ENCODE data around the gene HAPLN3. TPM values are rescaled to one million over a fixed set of nuclear protein-coding genes. Genes with fewer than 3 reads are reported as not detected.

Gene HAPLN3
- polyA plus RNA-seq, 1 of the 3 experiments (the other 2 are of a cell fraction) = 9.7 TPM

GRCh38 chr15:88876573-88876972, 18.8 kb downstream of the HAPLN3 start:
- Histone ChIP-seq H3K27ac (ENCODE audit: low read depth in 2 of 2, low read length in 1 of 2) (no peak overlapping the region), H3K9me3 (no peaks in the 10 kb centered on the region), H3F3A (replicated peaks; ENCODE audit: insufficient read depth) (no peaks in the 10 kb centered on the region), H2AFZ (ENCODE audit: low read depth) (no peak overlapping the region), H3K4me2 (no peak overlapping the region), H3K36me3 (replicated peaks in 1 of 2; ENCODE audit: control insufficient read depth in 1 of 2, insufficient read depth in 2 of 2, low read length in 1 of 2) (no peaks in the 10 kb centered on the region), H3K9ac (no peak overlapping the region), H3K27me3 (ENCODE audit: insufficient read depth) (peaks cover 14% of the 10 kb centered on the region; the same call in 1 of the 2 replicates), H3K4me1 (ENCODE audit: control insufficient read depth in 1 of 2, insufficient read depth in 2 of 2, low read depth in 1 of 2, low read length in 1 of 2) (no peaks in the 10 kb centered on the region), H4K20me1 (ENCODE audit: insufficient read depth) (no peaks in the 10 kb centered on the region), H3K4me3 (ENCODE audit: low read depth in 2 of 2, low read length in 1 of 2) (no peak overlapping the region), H3K79me2 (ENCODE audit: insufficient read depth) (no peaks in the 10 kb centered on the region), H3K9me2 (no peaks in the 10 kb centered on the region)
- DNase-seq = no peak
- POLR2A ChIA-PET = no interaction called here
- WGBS (ENCODE audit: low lambda C conversion rate) = 74% methylated on average over 10 of the region's 10 CpGs
- no peak for TF ChIP-seq TAF1 (IDR thresholded peaks at IDR 0.05; ENCODE audit: borderline replicate concordance, low read depth, low read length)
- TF ChIP-seq, protein P1, sequence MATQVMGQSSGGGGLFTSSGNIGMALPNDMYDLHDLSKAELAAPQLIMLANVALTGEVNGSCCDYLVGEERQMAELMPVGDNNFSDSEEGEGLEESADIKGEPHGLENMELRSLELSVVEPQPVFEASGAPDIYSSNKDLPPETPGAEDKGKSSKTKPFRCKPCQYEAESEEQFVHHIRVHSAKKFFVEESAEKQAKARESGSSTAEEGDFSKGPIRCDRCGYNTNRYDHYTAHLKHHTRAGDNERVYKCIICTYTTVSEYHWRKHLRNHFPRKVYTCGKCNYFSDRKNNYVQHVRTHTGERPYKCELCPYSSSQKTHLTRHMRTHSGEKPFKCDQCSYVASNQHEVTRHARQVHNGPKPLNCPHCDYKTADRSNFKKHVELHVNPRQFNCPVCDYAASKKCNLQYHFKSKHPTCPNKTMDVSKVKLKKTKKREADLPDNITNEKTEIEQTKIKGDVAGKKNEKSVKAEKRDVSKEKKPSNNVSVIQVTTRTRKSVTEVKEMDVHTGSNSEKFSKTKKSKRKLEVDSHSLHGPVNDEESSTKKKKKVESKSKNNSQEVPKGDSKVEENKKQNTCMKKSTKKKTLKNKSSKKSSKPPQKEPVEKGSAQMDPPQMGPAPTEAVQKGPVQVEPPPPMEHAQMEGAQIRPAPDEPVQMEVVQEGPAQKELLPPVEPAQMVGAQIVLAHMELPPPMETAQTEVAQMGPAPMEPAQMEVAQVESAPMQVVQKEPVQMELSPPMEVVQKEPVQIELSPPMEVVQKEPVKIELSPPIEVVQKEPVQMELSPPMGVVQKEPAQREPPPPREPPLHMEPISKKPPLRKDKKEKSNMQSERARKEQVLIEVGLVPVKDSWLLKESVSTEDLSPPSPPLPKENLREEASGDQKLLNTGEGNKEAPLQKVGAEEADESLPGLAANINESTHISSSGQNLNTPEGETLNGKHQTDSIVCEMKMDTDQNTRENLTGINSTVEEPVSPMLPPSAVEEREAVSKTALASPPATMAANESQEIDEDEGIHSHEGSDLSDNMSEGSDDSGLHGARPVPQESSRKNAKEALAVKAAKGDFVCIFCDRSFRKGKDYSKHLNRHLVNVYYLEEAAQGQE (IDR thresholded peaks at IDR 0.05; ENCODE audit: low read depth, low read length) = no peak
- TF ChIP-seq CHD2 (IDR thresholded peaks at IDR 0.05; ENCODE audit: low read length, partially characterized antibody) = no peak
- TF ChIP-seq, protein P2, sequence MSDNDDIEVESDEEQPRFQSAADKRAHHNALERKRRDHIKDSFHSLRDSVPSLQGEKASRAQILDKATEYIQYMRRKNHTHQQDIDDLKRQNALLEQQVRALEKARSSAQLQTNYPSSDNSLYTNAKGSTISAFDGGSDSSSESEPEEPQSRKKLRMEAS (IDR thresholded peaks at IDR 0.05; ENCODE audit: low read depth) = no peak
- TF ChIP-seq, protein P3, sequence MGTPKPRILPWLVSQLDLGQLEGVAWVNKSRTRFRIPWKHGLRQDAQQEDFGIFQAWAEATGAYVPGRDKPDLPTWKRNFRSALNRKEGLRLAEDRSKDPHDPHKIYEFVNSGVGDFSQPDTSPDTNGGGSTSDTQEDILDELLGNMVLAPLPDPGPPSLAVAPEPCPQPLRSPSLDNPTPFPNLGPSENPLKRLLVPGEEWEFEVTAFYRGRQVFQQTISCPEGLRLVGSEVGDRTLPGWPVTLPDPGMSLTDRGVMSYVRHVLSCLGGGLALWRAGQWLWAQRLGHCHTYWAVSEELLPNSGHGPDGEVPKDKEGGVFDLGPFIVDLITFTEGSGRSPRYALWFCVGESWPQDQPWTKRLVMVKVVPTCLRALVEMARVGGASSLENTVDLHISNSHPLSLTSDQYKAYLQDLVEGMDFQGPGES (IDR thresholded peaks at IDR 0.05; ENCODE audit: low read depth, low read length) = no peak
- TF ChIP-seq GABPA (IDR thresholded peaks at IDR 0.05; ENCODE audit: low read depth) = no peak
- no peak for TF ChIP-seq FOSL2 (IDR thresholded peaks at IDR 0.05; ENCODE audit: borderline replicate concordance, low read depth)
- no peak for TF ChIP-seq NRF1 (IDR thresholded peaks at IDR 0.05; ENCODE audit: low read depth, low read length)
- TF ChIP-seq, protein P4, sequence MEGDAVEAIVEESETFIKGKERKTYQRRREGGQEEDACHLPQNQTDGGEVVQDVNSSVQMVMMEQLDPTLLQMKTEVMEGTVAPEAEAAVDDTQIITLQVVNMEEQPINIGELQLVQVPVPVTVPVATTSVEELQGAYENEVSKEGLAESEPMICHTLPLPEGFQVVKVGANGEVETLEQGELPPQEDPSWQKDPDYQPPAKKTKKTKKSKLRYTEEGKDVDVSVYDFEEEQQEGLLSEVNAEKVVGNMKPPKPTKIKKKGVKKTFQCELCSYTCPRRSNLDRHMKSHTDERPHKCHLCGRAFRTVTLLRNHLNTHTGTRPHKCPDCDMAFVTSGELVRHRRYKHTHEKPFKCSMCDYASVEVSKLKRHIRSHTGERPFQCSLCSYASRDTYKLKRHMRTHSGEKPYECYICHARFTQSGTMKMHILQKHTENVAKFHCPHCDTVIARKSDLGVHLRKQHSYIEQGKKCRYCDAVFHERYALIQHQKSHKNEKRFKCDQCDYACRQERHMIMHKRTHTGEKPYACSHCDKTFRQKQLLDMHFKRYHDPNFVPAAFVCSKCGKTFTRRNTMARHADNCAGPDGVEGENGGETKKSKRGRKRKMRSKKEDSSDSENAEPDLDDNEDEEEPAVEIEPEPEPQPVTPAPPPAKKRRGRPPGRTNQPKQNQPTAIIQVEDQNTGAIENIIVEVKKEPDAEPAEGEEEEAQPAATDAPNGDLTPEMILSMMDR (IDR thresholded peaks at IDR 0.05) = no peak
- no peak for TF ChIP-seq ELF1 (IDR thresholded peaks at IDR 0.05)
- no peak for TF ChIP-seq JUND (IDR thresholded peaks at IDR 0.05)
- no peak for TF ChIP-seq FOXJ3 (CRISPR knock-in tag; IDR thresholded peaks at IDR 0.05)
- no peak for TF ChIP-seq POLR2AphosphoS5 (IDR thresholded peaks at IDR 0.05; ENCODE audit: low read depth, low read length)
- TF ChIP-seq YY1 (IDR thresholded peaks at IDR 0.05; ENCODE audit: low read depth) = no peak
- TF ChIP-seq EP300 (IDR thresholded peaks at IDR 0.05; ENCODE audit: borderline replicate concordance in 1 of 2, low read depth in 1 of 2, low read length in 1 of 2) = no peak
- TF ChIP-seq RXRA (IDR thresholded peaks at IDR 0.05; ENCODE audit: borderline replicate concordance, low read depth) = no peak
- CTCF ChIA-PET = no interaction called here

All from SK-N-SH (cell line).